Epithelial cell of esophagus (primary cell): ENCODE measurements around the gene HOXB4.

Experiments used
- DNase-seq: peaks from one replicate; pipeline ENCODE4 v3.0.0; 2010; ENCODE audit warnings: low read depth
- H3K4me3 ChIP-seq: 2 replicates; pipeline ENCODE4 v1.5.1; 2011; ENCODE audit warnings: mild to moderate bottlenecking, low read length, control low read depth
- TF ChIP-seq, protein P1 (sequence below): IDR thresholded peaks from 2 replicates; pipeline ENCODE4 v1.5.1; 2011; ENCODE audit warnings: low read depth, mild to moderate bottlenecking, low read length, control low read depth, inconsistent platforms; ENCODE audit not compliant: insufficient read depth; ENCODE audit errors: missing control alignments

Gene HOXB4

DNA sequence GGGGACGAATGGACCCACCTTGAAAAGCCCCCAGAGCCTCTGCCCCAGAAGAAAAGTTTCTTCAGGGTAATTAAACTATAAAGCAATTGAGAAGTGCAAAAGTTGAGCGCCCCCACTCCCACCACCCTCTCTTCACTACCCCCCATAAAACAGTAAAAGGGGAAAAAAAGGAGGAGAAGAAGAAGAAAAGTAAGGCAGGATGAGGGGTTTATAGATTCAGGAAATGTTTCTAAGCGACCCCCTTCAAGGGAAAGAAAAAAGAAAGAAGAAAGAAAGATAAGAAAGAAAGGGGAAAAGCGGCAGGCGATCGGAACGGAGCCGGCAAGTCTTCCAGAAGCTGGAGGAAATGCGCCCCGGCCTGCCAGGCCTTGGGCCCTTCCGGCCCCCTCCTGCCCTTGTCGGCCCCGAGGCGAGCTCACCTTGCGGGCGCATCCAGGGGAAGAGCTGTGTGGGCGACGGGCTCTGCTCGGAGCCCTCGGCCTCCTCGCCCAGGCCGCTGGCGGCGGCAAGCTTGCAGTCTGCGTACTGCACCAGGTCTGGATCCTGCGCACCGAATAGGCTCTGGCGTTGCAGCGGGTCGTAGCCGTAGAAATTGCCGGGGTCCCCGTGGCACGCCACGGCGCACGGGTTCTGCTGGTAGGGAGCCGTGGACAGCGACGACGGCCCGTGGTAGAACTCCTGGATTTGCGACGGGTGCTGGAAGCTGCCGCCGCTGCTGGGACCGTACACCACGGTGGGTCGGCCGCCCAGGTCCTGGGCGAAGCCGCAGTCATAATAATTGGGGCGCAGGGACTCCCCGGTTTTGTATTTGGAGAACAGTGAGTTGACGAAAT, 35.9 kb upstream of the HOXB4 start:
- DNase-seq = peak; percentile 25
- no peak overlapping the region for H3K4me3 ChIP-seq

DNA sequence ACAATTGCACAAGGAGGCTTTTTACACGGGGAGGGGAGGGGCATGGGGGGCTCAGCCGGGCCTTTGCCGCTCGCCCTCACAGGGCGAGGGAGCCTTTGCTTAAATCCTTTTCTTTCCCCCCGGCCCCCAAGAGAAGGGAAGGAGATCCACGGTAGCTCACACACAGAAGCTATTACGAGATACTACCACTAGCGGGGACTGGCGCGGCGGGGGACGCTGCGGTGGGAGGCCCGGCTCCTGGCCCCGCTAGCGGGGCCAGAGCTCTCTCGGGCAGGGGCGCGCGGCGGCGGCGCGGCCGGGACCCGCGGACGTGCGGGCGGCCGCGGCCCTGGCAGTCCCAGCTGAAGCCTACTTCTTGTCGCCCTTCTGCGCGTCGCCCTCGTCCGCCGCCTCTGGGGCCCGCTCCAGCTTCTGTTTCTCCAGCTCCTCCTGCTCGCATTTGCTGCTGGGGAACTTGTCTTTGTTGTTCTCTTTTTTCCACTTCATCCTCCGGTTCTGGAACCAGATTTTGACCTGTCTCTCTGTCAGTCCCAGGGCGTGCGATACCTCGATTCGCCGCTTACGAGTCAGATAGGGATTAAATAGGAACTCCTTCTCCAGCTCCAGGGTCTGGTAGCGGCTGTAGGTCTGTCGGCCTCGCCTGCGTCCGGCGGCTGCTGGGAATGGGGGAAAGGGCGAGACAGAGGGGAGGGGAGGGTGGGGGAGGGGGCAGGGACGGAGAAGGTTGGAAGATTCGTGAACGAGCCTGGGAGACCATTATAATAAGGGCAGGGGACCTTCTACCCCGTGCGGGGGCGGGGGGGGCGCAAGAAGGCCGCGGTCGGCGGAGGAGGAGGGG, 34.9 kb upstream of the HOXB4 start:
- no peak overlapping the region for H3K4me3 ChIP-seq
- peak; percentile 22 for DNase-seq
- TF ChIP-seq, protein P1, sequence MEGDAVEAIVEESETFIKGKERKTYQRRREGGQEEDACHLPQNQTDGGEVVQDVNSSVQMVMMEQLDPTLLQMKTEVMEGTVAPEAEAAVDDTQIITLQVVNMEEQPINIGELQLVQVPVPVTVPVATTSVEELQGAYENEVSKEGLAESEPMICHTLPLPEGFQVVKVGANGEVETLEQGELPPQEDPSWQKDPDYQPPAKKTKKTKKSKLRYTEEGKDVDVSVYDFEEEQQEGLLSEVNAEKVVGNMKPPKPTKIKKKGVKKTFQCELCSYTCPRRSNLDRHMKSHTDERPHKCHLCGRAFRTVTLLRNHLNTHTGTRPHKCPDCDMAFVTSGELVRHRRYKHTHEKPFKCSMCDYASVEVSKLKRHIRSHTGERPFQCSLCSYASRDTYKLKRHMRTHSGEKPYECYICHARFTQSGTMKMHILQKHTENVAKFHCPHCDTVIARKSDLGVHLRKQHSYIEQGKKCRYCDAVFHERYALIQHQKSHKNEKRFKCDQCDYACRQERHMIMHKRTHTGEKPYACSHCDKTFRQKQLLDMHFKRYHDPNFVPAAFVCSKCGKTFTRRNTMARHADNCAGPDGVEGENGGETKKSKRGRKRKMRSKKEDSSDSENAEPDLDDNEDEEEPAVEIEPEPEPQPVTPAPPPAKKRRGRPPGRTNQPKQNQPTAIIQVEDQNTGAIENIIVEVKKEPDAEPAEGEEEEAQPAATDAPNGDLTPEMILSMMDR = no peak

More for the DNA sequence above, 35.9 kb upstream of the HOXB4 start:
- TF ChIP-seq, protein P1 = no peak

DNA sequence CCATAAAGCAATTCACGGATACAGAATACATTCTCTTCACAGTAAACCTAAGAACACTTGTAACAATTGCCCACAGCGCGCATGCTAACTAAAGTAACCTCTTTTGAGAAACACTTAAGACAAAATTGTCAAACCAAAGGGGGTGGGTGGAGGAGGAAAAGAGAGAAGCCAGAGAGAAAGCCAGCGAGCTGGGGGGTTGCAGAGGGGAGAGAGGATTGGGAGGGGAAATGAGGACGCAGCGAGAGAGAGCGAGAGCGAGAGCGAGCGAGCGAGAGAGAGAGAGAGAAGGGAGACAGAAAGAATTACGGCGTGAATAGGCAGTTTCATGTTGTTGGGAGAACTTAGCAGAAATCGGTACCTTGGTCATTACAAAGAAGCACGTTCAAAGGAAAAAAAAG, 34.3 kb upstream of the HOXB4 start:
- no peak overlapping the region for H3K4me3 ChIP-seq
- TF ChIP-seq, protein P1 = no peak
- no peak for DNase-seq

DNA sequence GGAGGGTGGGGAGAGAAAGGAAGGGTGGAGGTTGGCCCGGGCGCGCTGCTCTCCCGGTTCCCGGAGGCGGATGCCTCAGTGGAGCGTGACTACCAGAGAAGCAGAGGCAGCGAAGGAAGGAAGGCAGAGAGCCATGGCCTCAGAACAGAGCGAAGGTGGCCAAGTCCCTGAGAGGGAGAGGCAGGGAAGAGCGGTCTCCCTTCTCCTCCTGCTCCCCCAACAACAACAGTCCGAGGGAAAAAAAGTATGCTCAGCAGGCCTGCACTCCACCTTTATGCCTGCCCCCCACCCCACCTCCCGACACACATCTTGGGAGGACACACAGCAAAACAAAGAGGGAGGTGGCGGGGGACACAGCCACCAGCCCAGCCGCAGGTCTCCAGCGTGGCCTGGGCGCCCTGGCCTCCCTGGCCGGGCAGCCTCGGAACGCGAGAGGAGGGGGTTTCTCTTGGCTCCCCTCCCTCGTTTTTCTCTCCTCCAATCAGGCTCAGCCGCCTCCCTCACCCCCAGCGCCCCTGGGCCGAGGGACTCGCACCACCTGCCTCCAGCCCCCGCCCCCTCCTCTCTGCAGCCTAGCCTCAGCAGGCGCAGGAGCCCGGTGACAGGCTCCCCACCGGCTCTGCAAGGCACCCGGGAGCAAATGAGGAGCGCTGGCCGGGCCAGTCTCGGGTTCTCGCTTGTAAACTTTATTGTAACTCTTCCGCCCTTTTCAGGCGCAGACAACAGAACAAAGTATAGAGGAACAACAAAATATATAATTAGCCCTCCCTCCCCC, 33.7 kb upstream of the HOXB4 start:
- no peak for DNase-seq
- TF ChIP-seq, protein P1 = no peak
- no peak overlapping the region for H3K4me3 ChIP-seq

DNA sequence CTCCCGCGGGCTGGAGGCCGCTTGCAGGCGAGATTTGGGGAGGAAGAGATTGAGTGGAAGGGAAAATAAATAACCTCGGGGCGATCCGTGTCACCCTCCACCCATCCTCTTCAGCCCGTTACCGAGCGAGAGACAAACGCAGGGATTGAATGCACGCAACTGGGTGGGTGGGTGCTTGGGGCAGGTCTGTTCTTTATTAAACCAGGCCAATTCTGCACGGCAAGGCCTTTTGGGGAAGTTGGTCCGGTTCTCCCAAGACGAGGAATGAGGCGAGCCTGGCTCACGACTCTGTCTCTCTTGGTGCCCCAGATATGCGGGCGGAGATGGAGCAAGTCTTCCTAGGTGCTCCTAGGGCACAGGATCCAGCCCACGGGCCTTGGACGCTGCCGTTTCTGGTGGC, 33.1 kb upstream of the HOXB4 start:
- no peak overlapping the region for H3K4me3 ChIP-seq
- DNase-seq = no peak
- TF ChIP-seq, protein P1 = no peak

DNA sequence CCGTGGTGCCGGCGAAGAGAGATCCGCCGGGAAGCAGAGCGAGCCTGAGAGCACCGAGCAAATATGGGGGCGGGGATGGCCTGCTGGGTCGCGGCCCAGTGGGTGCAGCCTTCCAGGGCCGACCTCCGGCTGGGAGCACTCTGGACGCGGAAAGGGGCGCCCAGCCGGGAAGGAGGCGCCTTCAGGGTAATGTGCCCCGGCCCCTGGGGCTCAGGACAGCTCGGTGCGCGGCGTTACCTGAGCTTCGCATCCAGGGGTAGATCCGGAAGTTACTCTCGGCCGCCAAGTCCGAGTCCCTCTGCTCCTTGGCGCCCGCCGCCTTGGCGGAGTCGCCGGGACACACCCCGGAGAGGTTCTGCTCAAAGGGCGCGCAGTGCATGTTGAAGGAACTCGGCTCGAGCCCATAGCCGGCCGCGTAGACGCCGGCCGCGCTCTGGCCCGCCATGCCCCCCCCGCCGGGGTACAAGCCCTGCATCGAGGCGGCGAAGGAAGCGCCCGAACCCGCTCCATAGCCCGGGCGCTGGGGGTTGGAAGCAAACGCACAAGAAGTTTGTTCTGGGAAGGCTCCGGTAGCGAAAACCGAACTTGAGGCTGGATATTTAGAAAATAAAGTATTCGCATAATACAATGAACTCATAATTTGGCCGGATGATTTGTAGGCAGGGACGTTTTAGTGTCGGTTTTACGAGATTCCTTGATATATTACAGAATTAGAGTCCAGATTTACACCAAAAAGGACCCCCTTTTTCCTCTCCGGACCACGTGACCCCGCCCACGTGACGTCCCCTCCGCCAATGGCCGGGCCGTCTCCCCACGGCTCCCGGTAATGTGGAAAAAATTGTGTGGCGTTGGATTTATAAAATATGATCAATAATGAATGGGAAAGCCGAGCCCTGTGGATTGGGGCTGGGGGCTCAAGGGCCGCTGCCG, 32.4 kb upstream of the HOXB4 start, which contains the start of gene HOXB7:
HOXB7 (minus strand) TSS at position 736 of the 930 bp plus-strand sequence; CDS start at position 637, 99 bp downstream.
- TF ChIP-seq, protein P1 = no peak
- no peak for DNase-seq
- peak within 1 kb of the TSS; percentile 1 for H3K4me3 ChIP-seq
